GM21528 (cell line): ENCODE data around the gene LUZP2.

Source experiments
- ATAC-seq: cut with Tn5 transposase; IDR thresholded peaks from one replicate; pipeline ENCODE4 v1.9.1; 2021; ENCODE audit warnings: mild to moderate bottlenecking, moderate library complexity; ENCODE audit not compliant: unreplicated experiment, low FRiP score

The LUZP2 gene

GRCh38 chr11:24559315-24559714 is 62.5 kb downstream of the LUZP2 start:
- no peak for ATAC-seq

GRCh38 chr11:24560324-24560723 is 63.5 kb downstream of the LUZP2 start:
- no peak for ATAC-seq

GRCh38 chr11:24567380-24567779 is 70.5 kb downstream of the LUZP2 start:
- ATAC-seq: no peak

GRCh38 chr11:24572376-24572775 is 75.5 kb downstream of the LUZP2 start:
- no peak for ATAC-seq

- no peak for ATAC-seq
These were observed 77.6 kb downstream of the LUZP2 start for GRCh38 chr11:24574461-24574860.

GRCh38 chr11:24575392-24575791 is 78.5 kb downstream of the LUZP2 start:
- ATAC-seq: no peak

- ATAC-seq: no peak
These were observed 88.3 kb downstream of the LUZP2 start for GRCh38 chr11:24585192-24585591.

GRCh38 chr11:24587635-24588034 is 90.8 kb downstream of the LUZP2 start:
- no peak for ATAC-seq

GRCh38 chr11:24588081-24588480 is 91.2 kb downstream of the LUZP2 start:
- no peak for ATAC-seq

- no peak for ATAC-seq
These were observed 92.2 kb downstream of the LUZP2 start for GRCh38 chr11:24589064-24589463.

GRCh38 chr11:24591283-24591682 is 94.4 kb downstream of the LUZP2 start:
- no peak for ATAC-seq

GRCh38 chr11:24592360-24592759 is 95.5 kb downstream of the LUZP2 start:
- no peak for ATAC-seq

- no peak for ATAC-seq
These were observed 96.5 kb downstream of the LUZP2 start for GRCh38 chr11:24593332-24593731.

GRCh38 chr11:24594401-24594800 is 97.5 kb downstream of the LUZP2 start:
- no peak for ATAC-seq

- no peak for ATAC-seq
These were observed 101.8 kb downstream of the LUZP2 start for GRCh38 chr11:24598641-24599040.

- no peak for ATAC-seq
These were observed 112.6 kb downstream of the LUZP2 start for GRCh38 chr11:24609192-24610119.

- ATAC-seq: no peak
These were observed 118.8 kb downstream of the LUZP2 start for GRCh38 chr11:24615451-24616160.

GRCh38 chr11:24617856-24618255 is 121.0 kb downstream of the LUZP2 start:
- ATAC-seq: no peak

- no peak for ATAC-seq
These were observed 123.0 kb downstream of the LUZP2 start for GRCh38 chr11:24619900-24620299.

- ATAC-seq: no peak
These were observed 125.4 kb downstream of the LUZP2 start for GRCh38 chr11:24622262-24622661.

- ATAC-seq: no peak
These were observed 126.3 kb downstream of the LUZP2 start for GRCh38 chr11:24623121-24623520.

GRCh38 chr11:24624432-24624831 is 127.6 kb downstream of the LUZP2 start:
- no peak for ATAC-seq
